ENCODE data around the gene TMPRSS6.

The TMPRSS6 gene

GRCh38 chr22:37048133-37048532, 61.4 kb downstream of the TMPRSS6 start:
- TF ChIP-seq, protein P1, sequence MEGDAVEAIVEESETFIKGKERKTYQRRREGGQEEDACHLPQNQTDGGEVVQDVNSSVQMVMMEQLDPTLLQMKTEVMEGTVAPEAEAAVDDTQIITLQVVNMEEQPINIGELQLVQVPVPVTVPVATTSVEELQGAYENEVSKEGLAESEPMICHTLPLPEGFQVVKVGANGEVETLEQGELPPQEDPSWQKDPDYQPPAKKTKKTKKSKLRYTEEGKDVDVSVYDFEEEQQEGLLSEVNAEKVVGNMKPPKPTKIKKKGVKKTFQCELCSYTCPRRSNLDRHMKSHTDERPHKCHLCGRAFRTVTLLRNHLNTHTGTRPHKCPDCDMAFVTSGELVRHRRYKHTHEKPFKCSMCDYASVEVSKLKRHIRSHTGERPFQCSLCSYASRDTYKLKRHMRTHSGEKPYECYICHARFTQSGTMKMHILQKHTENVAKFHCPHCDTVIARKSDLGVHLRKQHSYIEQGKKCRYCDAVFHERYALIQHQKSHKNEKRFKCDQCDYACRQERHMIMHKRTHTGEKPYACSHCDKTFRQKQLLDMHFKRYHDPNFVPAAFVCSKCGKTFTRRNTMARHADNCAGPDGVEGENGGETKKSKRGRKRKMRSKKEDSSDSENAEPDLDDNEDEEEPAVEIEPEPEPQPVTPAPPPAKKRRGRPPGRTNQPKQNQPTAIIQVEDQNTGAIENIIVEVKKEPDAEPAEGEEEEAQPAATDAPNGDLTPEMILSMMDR (IDR thresholded peaks at IDR 0.05; ENCODE audit: insufficient read depth, low read depth, low read length, missing control alignments) = no peak
- no peak overlapping the region for H3K4me3 ChIP-seq (ENCODE audit: low read depth, low read length)
- DNase-seq (ENCODE audit: low read depth) = no peak

GRCh38 chr22:37047006-37047405, 62.5 kb downstream of the TMPRSS6 start:
- no peak for DNase-seq (ENCODE audit: low read depth)
- TF ChIP-seq, protein P1 (IDR thresholded peaks at IDR 0.05; ENCODE audit: insufficient read depth, low read depth, low read length, missing control alignments) = no peak
- no peak overlapping the region for H3K4me3 ChIP-seq (ENCODE audit: low read depth, low read length)

DNA sequence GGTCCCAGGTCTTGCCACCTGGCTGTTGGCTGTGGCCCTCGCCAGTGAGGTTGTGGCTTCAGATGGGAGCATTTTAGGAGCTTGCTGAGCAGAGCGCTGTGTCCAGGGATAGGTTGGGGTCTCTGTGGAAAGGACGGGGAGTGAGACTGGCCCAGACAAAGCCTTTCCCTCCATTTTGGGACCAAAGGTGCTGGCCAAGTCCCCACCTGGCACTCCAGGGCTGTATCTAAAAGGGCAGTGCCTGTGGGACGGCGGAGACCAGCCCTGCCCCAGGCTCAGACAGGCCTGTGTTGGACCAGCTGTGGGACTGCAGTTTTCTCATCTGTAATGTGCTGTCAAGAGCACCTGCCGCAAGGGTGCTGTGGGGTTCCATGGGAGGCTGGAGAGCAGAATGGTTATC, 62.9 kb downstream of the TMPRSS6 start:
- TF ChIP-seq, protein P1 (IDR thresholded peaks at IDR 0.05; ENCODE audit: insufficient read depth, low read depth, low read length, missing control alignments) = no peak
- no peak overlapping the region for H3K4me3 ChIP-seq (ENCODE audit: low read depth, low read length)
- DNase-seq (ENCODE audit: low read depth) = no peak

DNA sequence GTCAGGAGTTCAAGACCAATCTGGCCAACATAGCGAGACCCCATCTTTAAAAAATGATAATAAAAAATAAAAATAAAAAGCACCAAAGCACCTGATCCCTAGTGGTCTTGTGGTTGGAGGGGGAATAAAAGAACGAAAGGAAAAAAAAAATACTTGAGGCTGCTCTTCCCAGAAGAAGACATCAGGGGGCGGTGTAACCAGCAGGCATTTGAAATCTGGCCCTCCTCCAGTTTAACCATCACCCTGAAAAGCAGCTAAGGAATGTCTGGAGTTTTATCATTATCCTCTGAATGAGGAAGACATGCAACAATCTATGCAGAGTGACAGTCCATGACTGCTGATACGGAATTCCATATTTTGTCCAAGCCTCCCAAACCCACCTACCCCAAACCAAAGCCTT, 63.6 kb downstream of the TMPRSS6 start:
- TF ChIP-seq, protein P1 (IDR thresholded peaks at IDR 0.05; ENCODE audit: insufficient read depth, low read depth, low read length, missing control alignments) = peak; percentile 53
- H3K4me3 ChIP-seq (ENCODE audit: low read depth, low read length) = no peak overlapping the region
- DNase-seq (ENCODE audit: low read depth) = peak; percentile 30

DNA sequence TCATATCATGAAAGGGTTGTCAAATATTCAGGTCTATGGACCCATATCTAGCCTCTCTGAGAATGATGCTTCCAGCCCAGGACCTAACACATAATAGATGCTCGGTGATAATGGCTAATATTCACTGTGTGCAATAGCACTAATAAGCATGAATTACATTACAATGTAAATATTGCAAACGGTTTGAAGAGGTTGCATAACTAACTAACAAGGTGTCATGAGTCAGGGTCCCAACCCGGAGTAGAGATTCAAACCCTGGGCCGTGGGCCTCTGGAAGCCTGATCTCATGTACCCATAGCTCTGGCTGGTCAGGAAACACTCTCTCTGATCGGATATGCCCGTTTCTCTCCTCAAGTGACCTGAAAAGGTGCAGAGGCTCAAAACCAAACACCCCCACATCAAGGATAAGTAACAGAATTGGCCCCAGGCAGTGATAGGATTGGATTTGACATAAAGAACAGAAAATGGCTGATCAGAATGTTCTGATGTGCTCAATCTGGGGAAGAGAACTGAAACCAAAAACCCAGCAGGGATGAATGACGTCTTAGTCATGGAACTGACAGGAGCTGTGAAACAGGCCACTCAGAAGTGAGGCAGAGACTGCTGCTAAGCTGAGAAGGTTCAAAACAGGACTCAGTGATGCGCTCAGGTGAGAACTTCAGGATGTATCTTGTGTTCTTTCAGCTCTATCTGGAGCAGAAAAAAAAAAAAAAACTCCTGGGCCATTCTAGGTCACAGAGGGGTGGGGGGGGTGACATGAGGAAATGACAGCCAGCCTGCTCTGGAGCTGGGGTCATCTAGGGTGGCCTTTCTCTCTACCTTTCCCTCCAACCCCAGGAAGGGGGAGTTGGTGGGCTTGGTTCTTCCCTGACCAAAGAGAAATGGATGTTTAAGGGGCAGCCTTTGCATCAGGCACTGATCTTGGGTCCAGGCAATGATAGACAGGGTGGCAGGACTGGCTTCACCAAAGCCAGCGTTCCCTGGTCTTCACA, 64.6 kb downstream of the TMPRSS6 start:
- DNase-seq (ENCODE audit: low read depth) = no peak
- TF ChIP-seq, protein P1 (IDR thresholded peaks at IDR 0.05; ENCODE audit: insufficient read depth, low read depth, low read length, missing control alignments) = no peak
- no peak overlapping the region for H3K4me3 ChIP-seq (ENCODE audit: low read depth, low read length)

- TF ChIP-seq, protein P1 (IDR thresholded peaks at IDR 0.05; ENCODE audit: insufficient read depth, low read depth, low read length, missing control alignments) = peak; percentile 85
- peak; percentile 80 for DNase-seq (ENCODE audit: low read depth)
- no peak overlapping the region for H3K4me3 ChIP-seq (ENCODE audit: low read depth, low read length)
Observed at GRCh38 chr22:37043828-37044538, 65.5 kb downstream of the TMPRSS6 start.
